ENCODE measurements around the gene AGPAT3.

DNA sequence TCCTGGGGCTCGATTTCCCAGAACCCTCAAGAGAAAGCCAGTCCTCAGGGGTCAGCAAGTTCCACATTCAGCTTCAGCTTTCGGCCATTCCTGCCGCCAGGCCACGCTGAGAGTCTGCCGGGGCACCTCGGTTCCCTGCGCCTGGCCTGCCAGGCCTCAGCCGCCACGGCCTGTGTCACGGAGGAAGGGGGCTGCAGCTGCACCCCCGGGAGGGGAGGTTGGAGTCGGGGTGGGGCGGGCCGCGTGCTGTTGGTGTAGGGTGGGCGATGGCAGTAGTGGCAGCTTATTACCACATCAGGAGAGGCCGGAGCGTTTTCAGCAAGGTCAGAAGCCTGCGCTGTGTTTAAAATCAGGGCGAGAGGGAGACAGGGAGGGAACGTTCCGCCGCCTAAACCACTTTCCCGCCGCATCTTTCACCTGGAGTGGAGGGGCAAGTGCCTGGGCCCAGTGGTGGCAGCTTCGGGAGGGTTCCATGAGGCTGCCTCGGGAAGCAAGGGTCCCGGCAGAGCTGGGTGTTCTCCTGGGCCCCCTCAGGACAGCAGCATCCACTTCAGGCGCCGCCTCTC, 78.6 kb downstream of the AGPAT3 start:
- TF ChIP-seq POLR2A (IDR thresholded peaks at IDR 0.05), result no peak
- TF ChIP-seq, protein P1, sequence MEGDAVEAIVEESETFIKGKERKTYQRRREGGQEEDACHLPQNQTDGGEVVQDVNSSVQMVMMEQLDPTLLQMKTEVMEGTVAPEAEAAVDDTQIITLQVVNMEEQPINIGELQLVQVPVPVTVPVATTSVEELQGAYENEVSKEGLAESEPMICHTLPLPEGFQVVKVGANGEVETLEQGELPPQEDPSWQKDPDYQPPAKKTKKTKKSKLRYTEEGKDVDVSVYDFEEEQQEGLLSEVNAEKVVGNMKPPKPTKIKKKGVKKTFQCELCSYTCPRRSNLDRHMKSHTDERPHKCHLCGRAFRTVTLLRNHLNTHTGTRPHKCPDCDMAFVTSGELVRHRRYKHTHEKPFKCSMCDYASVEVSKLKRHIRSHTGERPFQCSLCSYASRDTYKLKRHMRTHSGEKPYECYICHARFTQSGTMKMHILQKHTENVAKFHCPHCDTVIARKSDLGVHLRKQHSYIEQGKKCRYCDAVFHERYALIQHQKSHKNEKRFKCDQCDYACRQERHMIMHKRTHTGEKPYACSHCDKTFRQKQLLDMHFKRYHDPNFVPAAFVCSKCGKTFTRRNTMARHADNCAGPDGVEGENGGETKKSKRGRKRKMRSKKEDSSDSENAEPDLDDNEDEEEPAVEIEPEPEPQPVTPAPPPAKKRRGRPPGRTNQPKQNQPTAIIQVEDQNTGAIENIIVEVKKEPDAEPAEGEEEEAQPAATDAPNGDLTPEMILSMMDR (IDR thresholded peaks at IDR 0.05), result no peak
